ENCODE data around the gene MB21D2.

The MB21D2 gene

GRCh38 chr3:192911293-192911692, 6.4 kb downstream of the MB21D2 start:
- no peak for TF ChIP-seq CTCF (IDR thresholded peaks at IDR 0.05)

- no peak for TF ChIP-seq CTCF (IDR thresholded peaks at IDR 0.05)
Observed at GRCh38 chr3:192907784-192908183, 9.9 kb downstream of the MB21D2 start.

GRCh38 chr3:192906940-192907339, 10.7 kb downstream of the MB21D2 start:
- TF ChIP-seq CTCF (IDR thresholded peaks at IDR 0.05) = no peak

- no peak for TF ChIP-seq CTCF (IDR thresholded peaks at IDR 0.05)
Observed at GRCh38 chr3:192905980-192906678, 11.5 kb downstream of the MB21D2 start.

- TF ChIP-seq CTCF (IDR thresholded peaks at IDR 0.05) = no peak
Observed at GRCh38 chr3:192904632-192905289, 12.9 kb downstream of the MB21D2 start.

GRCh38 chr3:192902549-192902948, 15.1 kb downstream of the MB21D2 start:
- no peak for TF ChIP-seq CTCF (IDR thresholded peaks at IDR 0.05)

GRCh38 chr3:192901435-192901834, 16.2 kb downstream of the MB21D2 start:
- TF ChIP-seq CTCF (IDR thresholded peaks at IDR 0.05) = no peak
